HS-5 (cell line): Measurements from ENCODE around the gene KCNMB2.

ENCODE experiments used
- DNase-seq: peaks from one replicate; pipeline ENCODE4 v3.0.0-alpha.2; 2012; ENCODE audit warnings: low read depth

Gene KCNMB2

GRCh38 chr3:178568911-178569310 lies 32.7 kb downstream of the KCNMB2 start:
- DNase-seq, result no peak

- no peak for DNase-seq
Measured at GRCh38 chr3:178569826-178570225, 33.6 kb downstream of the KCNMB2 start.

GRCh38 chr3:178583963-178584575 lies 47.8 kb downstream of the KCNMB2 start:
- no peak for DNase-seq

- no peak for DNase-seq
Measured at GRCh38 chr3:178584722-178585380, 48.6 kb downstream of the KCNMB2 start.

- no peak for DNase-seq
Measured at GRCh38 chr3:178585454-178585853, 49.2 kb downstream of the KCNMB2 start.

- DNase-seq, result no peak
Measured at GRCh38 chr3:178586076-178586475, 49.8 kb downstream of the KCNMB2 start.

- no peak for DNase-seq
Measured at GRCh38 chr3:178588628-178589027, 52.4 kb downstream of the KCNMB2 start.

- DNase-seq, result no peak
Measured at GRCh38 chr3:178593786-178594185, 57.5 kb downstream of the KCNMB2 start.

GRCh38 chr3:178597371-178597770 lies 61.1 kb downstream of the KCNMB2 start:
- no peak for DNase-seq

GRCh38 chr3:178602856-178603255 lies 66.6 kb downstream of the KCNMB2 start:
- no peak for DNase-seq

- no peak for DNase-seq
Measured at GRCh38 chr3:178603735-178604134, 67.5 kb downstream of the KCNMB2 start.

- DNase-seq, result no peak
Measured at GRCh38 chr3:178618197-178618596, 82.0 kb downstream of the KCNMB2 start.

- no peak for DNase-seq
Measured at GRCh38 chr3:178618896-178619295, 82.7 kb downstream of the KCNMB2 start.

GRCh38 chr3:178623666-178624255 lies 87.5 kb downstream of the KCNMB2 start:
- DNase-seq, result no peak

GRCh38 chr3:178624276-178624675 lies 88.0 kb downstream of the KCNMB2 start:
- DNase-seq, result no peak

- no peak for DNase-seq
Measured at GRCh38 chr3:178625053-178625600, 88.9 kb downstream of the KCNMB2 start.

- no peak for DNase-seq
Measured at GRCh38 chr3:178628037-178628436, 91.8 kb downstream of the KCNMB2 start.

- DNase-seq, result no peak
Measured at GRCh38 chr3:178629430-178630178, 93.4 kb downstream of the KCNMB2 start.

GRCh38 chr3:178631950-178632349 lies 95.7 kb downstream of the KCNMB2 start:
- no peak for DNase-seq

GRCh38 chr3:178634975-178635374 lies 98.7 kb downstream of the KCNMB2 start:
- DNase-seq, result no peak

GRCh38 chr3:178637802-178638201 lies 101.6 kb downstream of the KCNMB2 start:
- DNase-seq, result no peak

GRCh38 chr3:178645503-178645902 lies 109.3 kb downstream of the KCNMB2 start:
- no peak for DNase-seq
